Adrenal gland (tissue), 12 donors: ENCODE results near the gene HMG20B. TPM values are rescaled to one million over a fixed set of nuclear protein-coding genes. Genes with fewer than 3 reads are reported as not detected.

Source experiments
- DNase-seq, 7 donors: peaks; one replicate each; pipeline ENCODE4 v3.0.0-alpha.2; 2019 to 2020
- H3K27ac ChIP-seq, 5 donors: fragments of 200-600 bp; sonication (generic) in 4 of 5; 1 replicate in 3 of 5; 2 replicates in 2 of 5; pipeline versions ENCODE4 v1.5.1 to v1.8.0; 2016 to 2020; ENCODE audit warnings: mild to moderate bottlenecking in 1 of 5
- H3K27me3 ChIP-seq: fragments of 200-600 bp; 2 replicates; pipeline ENCODE4 v1.8.0; 2021
- H3K36me3 ChIP-seq, 2 donors: fragments of 200-600 bp; replicated peaks in 1 of 2; 1 replicate in 1 of 2; 2 replicates in 1 of 2; pipeline versions ENCODE4 v1.5.1 to v1.8.0; 2018 to 2022
- H3K4me1 ChIP-seq, 2 donors: fragments of 200-600 bp; replicated peaks in 1 of 2; 1 replicate in 1 of 2; 2 replicates in 1 of 2; pipeline versions ENCODE4 v1.5.1 to v1.8.0; 2018 to 2021
- H3K4me3 ChIP-seq, 4 donors: fragments of 200-600 bp; sonication (generic) in 3 of 4; one replicate each; pipeline ENCODE4 v1.5.1; 2016 to 2018
- H3K9me3 ChIP-seq, 3 donors: fragments of 200-600 bp; sonication (generic) in 1 of 3; replicated peaks in 1 of 3; 1 replicate in 2 of 3; 2 replicates in 1 of 3; pipeline versions ENCODE4 v1.5.1 to v1.8.0; 2016 to 2021
- CTCF ChIP-seq, 6 experiments: fragments of 450-650 bp in 4 of 6; fragments of 200-600 bp in 2 of 6; sonication (generic) in 1 of 6; IDR thresholded peaks; 1 replicate in 5 of 6; 2 replicates in 1 of 6; pipeline versions ENCODE4 v1.5.1 to v1.8.0; 2016 to 2021; ENCODE audit warnings: antibody characterized with exemption in 6 of 6, mild to moderate bottlenecking in 2 of 6, moderate library complexity in 1 of 6
- POLR2A ChIP-seq, 2 donors: fragments of 450-650 bp; IDR thresholded peaks; one replicate each; pipeline ENCODE4 v1.6.1; 2017; ENCODE audit warnings: antibody characterized with exemption in 2 of 2, mild to moderate bottlenecking in 2 of 2, moderate library complexity in 1 of 2
- WGBS, 4 donors: extraction: QIAGEN DNeasy Blood & Tissue Kit in 2 of 4; methylation state at CpG; one replicate each; pipeline versions ENCODE4 v1.1.5 to v1.1.7; 2013 to 2017; 5-methylcytosine and 5-hydroxymethylcytosine counted together
- intact Hi-C, 2 donors: fragments of 100-400 bp; cut with DNase I; formaldehyde crosslinking; loops; one replicate each; pipeline versions ENCODE4 v1.14.1 to v1.15.0; 2022 to 2023
- polyA plus RNA-seq, 3 donors: library from polyadenylated mRNA; stranded (reverse); fragments of 200-250 nt in 2 of 3; fragments of 350-450 nt in 1 of 3; fragmentation: Illumina TruSeq in 1 of 3; extraction: RNeasy Lipid Tissue Mini Kit (QIAGEN cat#74804) in 1 of 3; gene quantifications; one replicate each; pipeline ENCODE4 v1.2.3, GENCODE V29; 2013 to 2014
- total RNA-seq, 9 donors: library from RNA; depleted of rRNA in 4 of 9; stranded (reverse); fragments of >200 nt in 4 of 9; fragments of 120-200 nt in 1 of 9; fragmentation: NEBNext Ultra II Directional in 1 of 9; extraction: Animal tissue kit (Norgen Biotek cat#: 25700) in 1 of 9; gene quantifications; one replicate each; pipeline versions ENCODE4 v1.1.0 to v1.2.4, GENCODE V29; 2013 to 2023
- donor health status: healthy with polysubstance abuse.
- donor health status: Bipolar disorder and iron deficiency.
- donor health status: DM: yes; HTN: yes; CAD: no.
- donor health status: DM: no; HTN: no; CAD: no.
- donor health status: DM: no; HTN: no; CAD: no.
- donor health status: DM: yes; HTN: yes; CAD: no.

Gene HMG20B
- total and polyA plus RNA-seq, 12 donors, result 18.1 to 178 (median 102) TPM

- Histone ChIP-seq H3K4me3 (no peak overlapping the region), H3K36me3 (peaks cover 0 to 66% of the 10 kb centered on the region in 2 donors), H3K27ac (no peak overlapping the region), H3K4me1 (peaks cover 15% of the 10 kb centered on the region in 2 donors), H3K9me3 (no peaks in the 10 kb centered on the region), H3K27me3 (no peaks in the 10 kb centered on the region)
- intact Hi-C loops, result no loop called here
- no peak for DNase-seq
- WGBS, 4 donors, result 93 to 100% (median 95%) methylated on average over 2 to 33 of the region's 33 CpGs
- TF ChIP-seq POLR2A (IDR thresholded peaks at IDR 0.05) (no peak), CTCF (IDR thresholded peaks at IDR 0.05) (no peak)
Measured at GRCh38 chr19:3532154-3532786, 40.5 kb upstream of the HMG20B start.

DNA sequence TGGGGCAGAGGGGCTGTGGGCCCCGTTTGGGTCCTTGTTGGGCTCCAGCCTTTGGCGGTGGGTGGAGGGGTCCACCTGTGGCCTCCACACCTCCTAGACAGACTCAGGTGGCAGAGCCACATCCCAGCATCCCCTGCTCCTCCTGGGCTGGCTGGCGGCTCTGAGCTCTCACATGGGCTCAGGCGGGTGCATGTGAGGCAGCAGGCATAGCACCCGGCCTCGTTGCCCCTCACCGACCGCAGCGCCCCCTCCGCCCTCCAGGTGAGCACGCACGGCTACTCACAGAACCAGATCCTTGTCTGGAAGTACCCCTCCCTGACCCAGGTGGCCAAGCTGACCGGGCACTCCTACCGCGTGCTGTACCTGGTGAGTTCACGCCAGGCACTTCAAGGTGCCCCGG is 39.7 kb upstream of the HMG20B start:
- peaks cover 18 to 23% of the 10 kb centered on the region in 2 donors for H3K4me1 ChIP-seq
- no peak overlapping the region for H3K27ac ChIP-seq
- intact Hi-C loops, result no loop called here
- no peaks in the 10 kb centered on the region for H3K9me3 ChIP-seq
- WGBS, 4 donors, result 89 to 94% (median 93%) methylated on average over 2 to 17 of the region's 17 CpGs
- H3K27me3 ChIP-seq, result no peaks in the 10 kb centered on the region
- H3K4me3 ChIP-seq, result no peak overlapping the region
- no peak for DNase-seq
- TF ChIP-seq POLR2A (IDR thresholded peaks at IDR 0.05) (no peak), CTCF (IDR thresholded peaks at IDR 0.05) (no peak)
- H3K36me3 ChIP-seq, result peaks cover 0 to 58% of the 10 kb centered on the region in 2 donors

GRCh38 chr19:3533563-3534216 is 39.1 kb upstream of the HMG20B start:
- Histone ChIP-seq H3K27me3 (no peaks in the 10 kb centered on the region), H3K4me3 (no peak overlapping the region), H3K27ac (no peak overlapping the region), H3K36me3 (peaks cover 0 to 55% of the 10 kb centered on the region in 2 donors), H3K9me3 (no peaks in the 10 kb centered on the region), H3K4me1 (peaks cover 18 to 29% of the 10 kb centered on the region in 2 donors)
- peak in 2 of 7 donors; percentile 61 to 70 for DNase-seq
- WGBS, 4 donors, result 61 to 67% (median 64%) methylated on average over 11 to 12 of the region's 12 CpGs
- intact Hi-C loops, result no loop called here
- TF ChIP-seq CTCF (IDR thresholded peaks at IDR 0.05) (no peak), POLR2A (IDR thresholded peaks at IDR 0.05) (no peak)

- TF ChIP-seq CTCF (IDR thresholded peaks at IDR 0.05) (no peak), POLR2A (IDR thresholded peaks at IDR 0.05) (no peak)
- peaks cover 0 to 55% of the 10 kb centered on the region in 2 donors for H3K36me3 ChIP-seq
- intact Hi-C loops, result no loop called here
- H3K4me1 ChIP-seq, result peaks cover 18 to 33% of the 10 kb centered on the region in 2 donors
- DNase-seq, result no peak
- no peak overlapping the region for H3K27ac ChIP-seq
- H3K27me3 ChIP-seq, result no peaks in the 10 kb centered on the region
- WGBS, 4 donors, result 90 to 96% (median 94%) methylated on average over 9 to 38 of the region's 38 CpGs
- H3K9me3 ChIP-seq, result no peaks in the 10 kb centered on the region
- no peak overlapping the region for H3K4me3 ChIP-seq
Measured at GRCh38 chr19:3534375-3535234, 38.1 kb upstream of the HMG20B start.
